GM21528 (cell line): ENCODE results near the gene MEIS3.

Experiments
- ATAC-seq: cut with Tn5 transposase; IDR thresholded peaks from one replicate; pipeline ENCODE4 v1.9.1; 2021; ENCODE audit warnings: mild to moderate bottlenecking, moderate library complexity; ENCODE audit not compliant: unreplicated experiment, low FRiP score

Gene MEIS3

DNA sequence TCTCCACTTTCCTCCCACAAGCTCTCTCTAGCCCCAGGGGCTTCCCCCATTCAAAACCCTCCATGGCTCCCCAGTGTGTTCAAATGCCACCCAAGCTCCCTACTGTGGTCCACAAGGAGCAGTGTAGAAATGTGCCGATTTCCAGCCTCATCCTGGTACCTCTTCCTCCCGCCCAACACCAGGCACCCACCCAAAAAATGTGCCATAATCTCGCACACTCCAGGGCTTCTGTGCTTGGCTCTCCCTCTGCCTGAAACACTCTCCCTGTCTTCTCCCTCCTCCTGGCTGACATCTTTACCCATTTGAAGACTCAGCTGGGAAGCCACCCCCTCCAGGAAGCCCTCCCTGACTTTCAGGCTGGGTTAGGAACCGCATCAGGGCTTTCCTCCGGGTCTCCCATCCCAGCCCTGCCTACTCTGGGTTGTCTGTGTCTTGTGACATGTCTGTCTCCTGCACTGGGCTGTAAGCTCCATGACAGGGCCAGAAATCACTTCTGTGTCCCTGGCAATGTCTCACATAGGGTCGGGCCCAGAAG, 16.6 kb upstream of the MEIS3 start:
- ATAC-seq = no peak

GRCh38 chr19:47435196-47435595, 15.9 kb upstream of the MEIS3 start:
- no peak for ATAC-seq

DNA sequence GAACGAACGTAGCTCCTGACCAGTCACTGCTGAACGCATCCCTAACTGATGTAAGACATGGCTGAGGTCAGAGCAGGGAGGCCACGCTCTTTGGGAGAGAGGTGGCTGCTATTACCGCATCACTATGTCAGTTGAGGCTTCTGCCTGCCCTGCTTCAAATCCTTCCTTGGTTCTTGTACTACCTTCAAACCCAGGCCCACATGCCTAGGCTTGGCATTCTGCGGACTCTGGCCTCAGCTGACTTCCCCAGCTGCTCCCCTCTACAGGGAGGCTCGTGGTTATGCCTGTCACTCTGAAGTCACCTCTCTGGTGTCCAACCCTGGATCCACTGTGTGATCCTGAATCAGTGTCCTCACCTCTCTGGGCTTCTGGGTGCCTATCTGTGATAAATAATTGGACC, 14.8 kb upstream of the MEIS3 start:
- ATAC-seq = no peak

DNA sequence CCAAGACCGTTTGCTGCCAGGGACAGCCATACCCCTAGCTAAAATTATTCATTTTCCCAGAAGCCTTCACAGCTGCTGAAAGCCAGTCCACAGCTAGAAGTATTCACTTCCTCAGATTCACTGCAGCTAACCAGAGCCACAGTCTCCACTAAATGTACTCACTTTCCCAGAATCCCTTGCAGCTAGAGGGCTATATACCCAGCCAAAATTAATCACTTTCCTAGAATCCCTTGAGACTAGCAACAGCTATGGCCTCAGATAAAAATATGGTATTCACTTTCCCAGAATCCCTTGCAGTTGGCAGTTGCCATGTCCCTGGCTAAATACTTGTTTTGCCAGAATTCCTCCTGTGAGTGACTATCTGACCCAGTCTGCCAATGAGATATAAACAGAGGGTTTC, 13.8 kb upstream of the MEIS3 start:
- no peak for ATAC-seq

DNA sequence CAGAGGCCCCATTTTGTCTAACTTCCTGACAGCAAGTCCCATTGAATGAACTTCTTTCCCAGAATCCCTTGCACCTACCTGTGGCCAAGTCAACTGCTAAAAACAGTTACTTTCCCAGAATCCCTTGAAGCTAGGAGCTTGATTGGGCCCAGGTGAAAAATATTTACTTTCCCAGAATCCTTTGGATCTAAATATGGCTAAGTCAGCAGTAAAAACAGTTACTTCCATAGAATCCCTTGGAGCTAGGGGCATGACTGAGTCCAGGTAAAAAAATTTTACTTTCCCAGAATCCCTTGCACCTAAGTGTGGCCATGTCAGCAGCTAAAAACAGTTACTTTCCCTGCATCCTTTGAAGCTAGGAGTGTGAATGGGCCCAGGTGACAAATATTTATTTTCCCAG, 13.2 kb upstream of the MEIS3 start:
- no peak for ATAC-seq

DNA sequence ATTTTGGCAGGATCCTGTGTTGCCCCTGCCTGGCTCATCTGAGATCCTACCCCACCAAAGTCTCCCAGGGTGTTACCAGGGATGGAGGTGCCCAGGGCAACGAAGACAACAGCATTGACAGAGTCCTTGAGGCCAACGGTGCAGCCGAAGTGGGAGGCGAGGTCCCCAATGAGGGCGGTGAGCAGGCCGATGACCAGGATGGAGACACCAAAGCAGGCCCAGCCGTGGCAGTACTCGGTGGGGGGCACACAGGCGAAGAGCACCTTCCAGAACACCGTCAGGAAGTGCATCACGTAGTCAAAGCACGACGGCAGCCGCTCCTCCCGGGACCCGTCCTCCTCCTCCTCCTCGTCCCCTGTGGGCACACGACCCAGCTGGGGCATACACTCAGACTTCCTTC, 12.8 kb upstream of the MEIS3 start:
- ATAC-seq = no peak

DNA sequence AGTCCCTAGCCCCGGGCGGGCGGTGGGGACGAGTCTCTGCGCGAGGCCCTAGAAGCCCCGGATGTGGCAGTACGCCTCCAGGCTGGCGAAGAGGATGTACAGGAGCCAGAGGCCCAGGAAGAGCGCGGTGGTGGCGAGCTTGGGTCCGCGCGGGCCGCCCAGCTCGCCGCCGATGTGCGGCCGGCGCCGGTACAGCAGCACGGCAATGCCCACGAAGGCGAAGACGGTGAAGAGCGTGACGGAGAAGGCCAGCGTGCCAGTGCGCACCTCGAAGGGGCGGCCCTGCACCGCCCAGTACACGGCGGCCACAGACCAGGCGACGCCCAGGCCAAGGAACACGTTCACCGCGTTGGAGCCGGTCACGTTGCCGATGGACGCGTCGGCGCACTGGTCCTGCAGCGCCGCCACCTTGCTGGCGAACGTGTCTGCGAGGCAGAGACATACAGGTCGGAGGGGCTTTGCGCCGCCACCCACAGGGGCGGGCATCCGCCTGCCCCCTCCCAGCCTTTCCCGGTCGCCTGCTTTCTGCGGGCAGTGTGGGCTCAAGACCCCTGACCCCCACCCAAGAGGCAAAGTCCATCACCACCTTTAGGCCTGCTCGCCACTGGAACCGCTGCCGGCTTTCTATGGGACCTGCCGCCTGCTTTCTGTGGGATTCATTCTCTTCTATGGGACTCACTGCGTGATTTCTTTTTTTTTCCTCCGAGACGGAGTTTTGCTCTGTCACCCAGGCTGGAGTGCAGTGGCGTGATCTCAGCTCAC, 10.9 kb upstream of the MEIS3 start:
- ATAC-seq = no peak

- no peak for ATAC-seq
Observed at GRCh38 chr19:47429140-47429793, 9.9 kb upstream of the MEIS3 start.

DNA sequence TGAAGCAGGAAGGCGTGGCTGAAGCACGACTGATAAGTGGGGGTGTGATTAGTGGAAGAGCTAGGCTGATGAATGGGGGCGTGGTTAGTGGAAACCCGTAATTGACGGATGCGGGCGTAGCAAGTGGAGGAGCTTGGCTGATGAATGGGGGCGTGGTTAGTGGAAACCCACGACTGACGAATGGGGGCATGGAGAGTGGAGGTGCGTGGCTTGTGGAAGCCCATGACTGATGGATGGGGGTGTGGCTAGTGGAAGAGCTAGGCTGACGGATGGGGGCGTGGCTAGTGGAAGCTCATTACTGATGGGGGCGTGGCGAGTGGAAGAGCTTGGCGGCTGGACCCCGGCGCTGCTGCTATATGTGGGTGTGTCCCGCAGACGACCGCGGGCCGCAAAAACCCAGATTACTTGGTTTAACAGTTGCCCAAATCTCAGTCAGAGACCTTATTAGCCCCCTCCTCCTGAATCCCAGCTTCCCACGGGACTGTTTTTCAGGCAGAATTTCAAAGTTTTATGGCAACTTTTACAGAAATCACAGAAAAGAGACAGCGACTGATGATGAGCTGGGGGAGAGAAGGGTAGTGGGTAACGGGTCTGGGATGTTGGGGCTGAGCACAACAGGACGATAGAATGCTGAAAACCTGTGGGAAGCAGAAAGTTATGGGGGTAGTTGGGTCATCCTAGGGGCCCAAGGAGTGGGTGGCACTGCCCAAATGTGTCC, 9.0 kb upstream of the MEIS3 start:
- no peak for ATAC-seq

- ATAC-seq = no peak
Observed at GRCh38 chr19:47427241-47428176, 8.2 kb upstream of the MEIS3 start.

DNA sequence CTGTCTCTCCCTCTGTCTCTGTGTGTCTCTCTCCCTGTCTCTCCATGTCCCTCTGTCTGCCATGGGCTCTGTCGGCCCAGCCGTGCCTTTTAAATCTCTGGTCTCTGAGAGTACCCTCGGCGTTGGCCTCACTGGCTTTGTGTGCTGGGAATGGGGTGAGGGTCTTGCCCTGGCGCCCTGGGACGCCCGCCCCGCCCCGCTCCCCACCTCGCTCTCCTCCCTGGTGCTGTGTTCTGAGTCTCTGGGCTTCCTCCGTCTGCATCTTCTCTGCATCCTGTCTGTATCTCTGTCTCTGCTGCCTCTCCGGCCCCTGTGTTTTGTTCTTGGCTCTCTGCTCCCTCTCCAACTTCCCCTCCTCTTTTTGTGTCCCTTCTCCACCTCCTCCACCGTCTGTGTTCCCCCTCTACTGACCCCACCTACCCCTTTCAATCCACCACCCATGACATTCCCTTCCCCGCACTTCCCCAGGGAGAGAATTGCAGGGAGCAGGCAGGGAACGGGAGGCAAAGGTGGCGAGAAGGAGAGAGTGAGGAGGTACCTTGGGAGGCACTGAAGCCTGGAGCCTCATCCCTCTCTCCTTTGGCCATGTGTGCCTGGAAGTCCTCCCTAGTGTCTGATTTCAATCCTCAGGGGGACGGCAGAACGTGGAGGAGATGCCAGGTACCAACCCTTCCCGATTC, 4.0 kb upstream of the MEIS3 start:
- no peak for ATAC-seq

- no peak for ATAC-seq
Observed at GRCh38 chr19:47422417-47423163, 3.3 kb upstream of the MEIS3 start.

DNA sequence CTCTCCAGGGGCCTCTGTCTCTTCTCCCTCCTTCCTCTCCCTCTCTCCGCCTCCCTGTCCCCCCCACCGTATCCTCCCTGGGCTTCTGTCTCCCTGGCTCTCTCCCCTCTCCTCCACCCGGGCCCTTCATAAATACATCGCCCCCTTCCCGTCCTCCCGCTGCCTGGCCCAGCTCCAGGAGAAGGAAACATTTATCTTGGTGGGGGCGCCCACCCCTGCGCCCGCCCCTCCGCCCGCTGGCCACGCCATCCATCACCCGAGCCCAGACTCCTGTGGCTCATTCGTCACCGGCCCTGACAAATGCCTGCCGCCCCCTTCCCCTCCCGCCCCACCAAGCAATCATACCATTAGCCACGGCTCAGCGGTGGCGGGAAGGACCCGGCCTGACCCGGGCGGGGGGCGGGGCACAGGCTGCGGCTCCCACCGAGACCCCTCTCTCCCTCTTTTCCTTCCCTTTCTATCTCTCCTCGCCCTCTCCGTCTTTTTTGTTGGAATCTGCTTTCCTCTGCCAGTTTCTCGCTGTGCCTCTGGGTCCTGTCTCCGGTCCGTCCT, 2.6 kb upstream of the MEIS3 start:
- ATAC-seq = no peak

- ATAC-seq = no peak
Observed at GRCh38 chr19:47421244-47421786, 2.0 kb upstream of the MEIS3 start.

DNA sequence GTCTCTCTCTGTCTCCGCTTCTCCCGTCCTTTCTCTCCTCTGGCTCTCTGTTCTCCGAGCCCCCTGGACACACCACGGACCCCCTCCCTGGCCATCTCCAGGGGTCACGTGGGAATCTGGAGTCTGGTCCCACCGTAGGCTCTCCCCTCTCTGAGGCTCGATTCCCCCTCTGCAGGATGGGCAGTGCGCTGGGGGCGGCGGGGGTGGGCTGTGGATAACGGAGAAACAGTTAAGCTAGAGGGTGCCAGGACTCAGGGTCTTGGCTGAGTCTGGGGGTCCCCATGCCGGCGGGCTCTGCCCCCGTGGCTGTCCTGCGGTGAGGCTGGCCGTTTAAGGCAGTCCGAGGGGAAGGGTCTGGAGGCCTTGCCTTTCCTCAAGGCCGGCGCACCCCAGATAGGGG, 462 bp upstream of the MEIS3 start:
- ATAC-seq = no peak

GRCh38 chr19:47418692-47419029, 666 bp downstream of the MEIS3 start:
- no peak for ATAC-seq

DNA sequence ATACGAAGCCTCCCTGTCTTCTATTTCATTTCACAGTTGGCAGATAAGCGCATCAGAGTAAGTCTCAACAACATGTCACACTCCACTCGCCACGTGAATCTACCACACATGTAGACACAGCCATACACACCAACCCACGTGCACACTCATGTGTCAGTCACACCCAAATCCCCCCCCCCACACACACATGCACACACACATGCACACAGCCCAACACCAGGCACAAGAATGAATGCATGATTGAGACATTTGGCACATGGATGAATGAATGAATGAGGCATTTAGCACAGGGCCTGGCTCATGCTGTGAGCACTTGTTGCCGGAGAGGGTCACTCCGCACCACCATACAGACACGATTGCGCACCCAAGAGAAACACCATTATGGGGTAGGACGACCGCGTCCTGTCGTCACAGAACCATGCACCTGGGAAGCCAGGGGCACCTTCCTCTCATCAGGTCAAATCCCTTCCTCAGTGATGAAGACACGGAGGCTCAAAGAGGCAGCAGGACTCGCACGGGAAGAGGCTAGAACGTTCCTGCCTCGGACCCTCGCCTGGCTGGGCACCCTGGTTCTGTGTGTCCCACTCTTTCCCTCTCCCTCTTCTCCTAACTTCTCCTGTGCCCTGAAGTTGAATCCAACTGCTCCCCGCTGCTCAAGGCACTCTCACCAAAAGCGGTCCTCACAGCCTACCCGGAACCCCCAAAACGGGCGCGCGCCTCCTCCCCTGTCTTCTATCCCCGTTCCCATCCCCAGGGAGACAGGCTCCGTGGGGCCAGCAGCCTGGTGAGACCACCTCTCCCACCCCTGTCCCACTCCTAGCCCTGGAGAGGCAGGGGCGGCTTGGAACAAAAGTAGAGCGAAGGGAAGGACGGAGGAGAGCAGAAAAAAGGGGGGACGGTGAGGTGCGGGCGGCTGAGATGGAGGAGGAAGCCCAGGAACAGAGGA, 1.3 kb downstream of the MEIS3 start:
- ATAC-seq = no peak
